HG02763 (cell line): ENCODE measurements around the gene SBF2.
"Not testable (repeated sequence)": the region's sequence is repeated elsewhere in the genome, so short reads cannot be mapped to it uniquely, and the experiment has no call there.

Experiments
- ATAC-seq: cut with Tn5 transposase; IDR thresholded peaks from one replicate; pipeline ENCODE4 v1.9.1; 2021; ENCODE audit warnings: mild to moderate bottlenecking, moderate library complexity; ENCODE audit not compliant: unreplicated experiment

The SBF2 gene

DNA sequence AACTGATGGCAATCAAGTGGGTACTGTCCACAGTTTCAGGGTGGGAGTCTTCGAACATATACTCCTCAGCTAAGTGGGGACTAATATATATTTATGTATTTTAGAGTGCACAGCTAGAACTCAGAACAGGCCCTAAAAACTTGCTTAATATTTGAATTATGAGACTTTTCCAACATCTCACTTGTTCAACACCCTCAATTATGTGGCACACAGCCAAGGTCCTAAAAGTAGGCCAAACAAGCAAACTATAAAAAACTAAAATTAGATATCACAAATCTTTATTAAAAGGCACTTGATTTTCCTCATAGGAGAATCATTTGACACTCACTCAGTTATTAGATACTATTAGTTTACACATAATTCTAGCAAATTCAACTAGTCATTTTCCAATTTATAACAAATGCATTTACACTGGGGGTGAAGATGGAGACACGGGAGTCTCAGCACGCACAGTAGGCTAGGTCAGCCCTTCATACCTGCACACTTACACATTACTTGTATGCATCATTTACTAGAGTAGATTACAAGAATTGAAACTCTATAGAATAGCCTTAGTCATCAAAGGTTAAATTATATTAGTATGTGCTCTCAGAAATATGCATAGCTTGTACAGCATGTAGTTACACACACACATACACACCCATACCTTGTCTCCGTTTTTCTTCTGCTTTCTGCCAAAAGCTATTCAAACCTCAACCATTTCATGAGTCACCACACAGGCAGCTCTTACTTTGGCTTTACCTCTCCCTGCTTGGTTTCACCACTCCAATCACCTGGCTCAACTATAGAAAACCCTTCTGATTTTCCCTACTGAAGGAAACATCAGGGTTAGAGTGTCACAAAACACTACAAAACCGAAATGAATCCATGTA is 171.5 kb downstream of the SBF2 start:
- ATAC-seq = no peak

DNA sequence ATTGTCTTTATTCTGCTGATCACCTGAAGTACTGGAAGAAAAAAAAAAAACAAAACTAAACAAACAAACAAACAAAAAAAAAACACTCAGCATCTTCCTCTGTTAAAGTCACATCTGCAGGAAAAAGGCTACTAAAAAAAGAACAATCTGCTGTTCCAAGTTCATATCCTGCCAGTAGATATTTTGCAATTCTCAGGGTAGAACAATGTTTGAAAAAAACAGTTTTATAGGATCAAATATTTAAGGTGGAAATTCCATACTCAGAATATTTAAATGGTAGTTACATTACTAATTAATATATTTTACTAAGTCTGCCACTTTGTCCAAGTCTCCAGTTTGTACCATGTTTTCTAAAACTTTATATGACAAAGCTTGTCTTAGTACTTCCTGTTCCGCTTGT is 175.2 kb downstream of the SBF2 start:
- no peak for ATAC-seq

DNA sequence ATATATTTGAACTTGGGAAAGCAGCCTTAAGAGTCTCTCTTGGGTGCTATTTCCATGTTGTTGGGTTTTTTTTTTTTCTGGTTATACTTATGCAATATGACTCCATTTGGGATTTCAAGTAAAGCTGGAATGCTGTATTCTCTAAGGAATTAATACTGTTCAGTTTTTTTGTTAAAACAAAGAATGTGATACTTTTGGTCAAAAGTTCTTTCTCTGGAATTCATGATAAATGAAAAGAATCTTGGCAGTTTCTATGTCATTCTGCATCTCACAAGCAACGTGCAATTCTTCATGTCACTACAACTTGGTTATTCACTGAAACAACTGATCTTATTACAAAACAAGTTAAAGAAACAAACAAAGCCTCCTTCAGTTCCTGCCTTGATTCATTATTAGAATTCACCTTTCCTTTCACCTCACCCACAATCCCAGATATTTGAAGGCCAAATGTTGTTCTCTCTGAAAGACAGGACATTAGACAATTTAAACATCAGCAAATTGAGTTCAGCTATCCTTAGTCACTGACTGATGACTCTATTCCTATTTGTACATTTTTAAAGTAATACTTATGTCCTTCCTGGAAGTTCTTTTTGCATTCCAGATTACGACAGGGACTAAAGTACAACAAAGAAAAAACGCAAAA is 176.2 kb downstream of the SBF2 start:
- no peak for ATAC-seq

DNA sequence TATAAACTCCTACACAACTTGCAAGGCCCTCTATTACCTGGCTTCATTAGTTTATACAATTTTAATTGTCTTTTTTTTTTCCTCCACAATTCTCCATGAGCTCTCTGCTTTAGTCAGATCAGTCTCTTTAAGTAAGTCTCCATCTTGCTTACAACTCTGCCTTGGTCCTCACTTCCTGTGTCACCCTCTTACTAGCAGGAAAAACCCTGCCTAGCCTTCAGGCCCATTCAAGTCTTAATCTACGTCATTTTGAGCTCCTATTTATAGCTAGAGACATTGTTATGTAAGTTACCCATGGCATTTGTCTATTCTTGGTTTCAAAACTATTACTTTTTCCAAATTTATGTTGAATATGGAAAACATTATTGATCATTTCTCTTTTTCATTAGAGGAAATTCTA is 177.4 kb downstream of the SBF2 start:
- no peak for ATAC-seq

DNA sequence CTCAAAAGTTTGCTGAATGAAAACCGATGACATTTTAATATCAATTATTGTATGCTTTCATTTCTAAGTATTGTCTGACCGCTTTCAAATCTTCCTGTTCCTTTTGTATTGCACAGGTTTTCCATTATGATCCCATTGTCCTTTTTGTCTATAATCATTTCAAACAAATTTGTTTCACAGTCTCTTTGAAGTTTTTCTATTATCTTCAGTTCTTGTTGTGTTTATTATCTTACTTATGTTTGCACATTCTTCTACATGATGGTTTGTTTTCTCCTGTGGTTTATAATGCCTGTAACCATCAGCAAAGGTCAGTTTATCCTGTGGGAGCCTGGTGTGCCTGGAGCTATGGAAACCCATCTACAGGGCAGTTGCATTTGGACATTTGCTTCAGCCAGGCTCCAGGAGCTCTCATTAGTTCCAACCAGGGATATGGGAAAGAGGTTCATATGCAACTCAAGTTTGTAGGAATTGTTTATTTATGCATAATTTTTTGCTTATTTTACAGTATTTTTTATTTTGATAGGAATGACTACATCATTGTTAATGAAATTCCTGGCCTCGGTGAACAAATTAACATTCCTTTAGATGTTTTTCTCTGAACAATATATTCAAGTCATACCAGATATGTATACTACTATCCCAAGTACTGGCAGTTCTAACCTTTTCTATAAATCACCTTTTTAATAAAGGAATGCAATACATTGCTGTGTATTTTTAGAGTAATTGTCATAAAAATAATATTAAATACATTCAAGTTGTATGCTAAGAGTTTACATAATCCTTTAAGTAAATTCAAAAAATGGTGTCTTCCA is 179.2 kb downstream of the SBF2 start:
- ATAC-seq = no peak

DNA sequence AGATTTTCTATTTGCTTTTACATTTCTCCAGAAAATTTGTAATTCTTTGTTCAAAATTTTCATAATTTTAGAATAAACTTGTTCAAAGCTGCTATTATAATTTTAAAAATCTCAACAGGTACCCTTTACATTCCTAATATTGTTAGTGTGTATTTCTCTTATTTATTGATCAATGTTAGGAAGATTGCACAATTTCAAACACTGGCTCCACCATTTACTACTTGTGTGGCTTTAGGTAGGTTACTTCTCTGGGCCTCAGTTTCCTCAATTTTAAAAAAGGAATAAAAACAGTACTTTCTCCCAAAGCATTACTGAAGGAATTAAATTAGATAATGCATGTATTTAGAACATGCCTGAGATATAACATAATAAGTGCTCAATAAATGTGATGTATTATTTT is 180.2 kb downstream of the SBF2 start:
- ATAC-seq = no peak

DNA sequence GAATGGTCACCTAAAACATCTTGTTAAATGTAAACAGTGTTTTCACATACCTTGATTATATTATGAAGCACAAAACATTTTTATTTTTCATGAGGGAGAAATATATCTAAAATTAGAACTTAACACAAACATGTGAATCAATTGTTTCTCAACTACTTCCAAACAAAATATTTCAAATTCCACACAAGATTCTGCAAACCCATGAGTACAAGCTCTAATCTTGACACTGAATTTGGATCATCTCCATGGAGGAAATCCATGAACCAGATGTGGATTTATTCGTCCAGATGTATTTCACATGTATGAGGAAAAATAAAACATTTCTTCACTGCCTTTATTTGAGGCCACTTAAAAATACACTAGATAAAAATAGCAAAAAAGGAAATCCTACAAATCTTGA is 184.2 kb downstream of the SBF2 start:
- no peak for ATAC-seq

DNA sequence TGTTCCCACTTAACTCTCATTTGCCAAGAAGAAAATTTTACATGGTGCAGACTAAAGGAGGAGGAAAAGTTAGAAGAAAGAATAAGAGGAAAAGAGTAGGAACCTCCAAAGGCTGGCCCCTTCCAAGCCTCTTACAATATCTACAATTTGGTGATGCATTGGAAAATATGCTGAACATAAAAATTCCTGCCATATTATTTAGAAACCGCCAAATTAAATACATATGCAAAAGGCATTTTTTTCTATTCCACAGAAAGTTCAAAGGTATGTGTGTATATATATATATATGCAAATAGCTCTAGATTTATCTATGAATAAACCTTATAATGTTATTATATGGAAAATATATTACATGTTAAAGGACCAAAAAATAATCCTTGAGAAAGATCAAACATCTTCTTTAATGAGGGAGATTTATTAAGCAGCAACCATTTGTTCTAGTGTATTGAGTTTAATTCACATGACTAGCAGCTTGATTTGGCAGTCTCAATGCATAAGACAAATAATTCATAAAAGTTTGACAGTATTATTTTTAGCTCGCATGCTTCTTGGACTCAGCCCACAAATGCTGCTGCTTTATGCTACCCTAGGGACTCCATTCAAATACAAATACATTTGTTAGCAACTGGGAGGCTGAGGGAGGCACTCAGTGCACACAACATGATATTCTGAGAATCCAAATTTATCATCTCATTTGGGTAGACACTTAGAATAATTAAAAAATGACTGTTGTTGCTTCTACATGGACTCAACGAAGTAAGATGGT is 184.9 kb downstream of the SBF2 start:
- ATAC-seq = no peak

DNA sequence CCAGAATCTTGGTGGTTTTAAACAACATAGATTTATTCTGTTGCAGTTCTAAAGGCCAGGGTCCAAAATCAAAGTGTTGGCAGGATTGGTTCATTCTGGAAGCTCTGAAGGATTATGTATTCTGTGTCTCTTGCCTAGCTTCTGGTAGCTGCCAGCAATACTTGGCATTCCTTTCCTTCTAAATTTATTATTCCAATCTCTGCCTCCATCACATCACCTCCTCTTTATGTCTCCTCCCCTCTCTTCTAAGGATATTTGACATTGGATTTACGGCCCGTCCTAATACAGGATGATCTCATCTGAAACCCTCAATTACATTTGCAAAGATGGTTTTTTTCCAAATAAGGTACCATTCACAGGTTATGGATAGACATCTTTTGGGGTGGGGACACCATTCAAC is 186.5 kb downstream of the SBF2 start:
- no peak for ATAC-seq

DNA sequence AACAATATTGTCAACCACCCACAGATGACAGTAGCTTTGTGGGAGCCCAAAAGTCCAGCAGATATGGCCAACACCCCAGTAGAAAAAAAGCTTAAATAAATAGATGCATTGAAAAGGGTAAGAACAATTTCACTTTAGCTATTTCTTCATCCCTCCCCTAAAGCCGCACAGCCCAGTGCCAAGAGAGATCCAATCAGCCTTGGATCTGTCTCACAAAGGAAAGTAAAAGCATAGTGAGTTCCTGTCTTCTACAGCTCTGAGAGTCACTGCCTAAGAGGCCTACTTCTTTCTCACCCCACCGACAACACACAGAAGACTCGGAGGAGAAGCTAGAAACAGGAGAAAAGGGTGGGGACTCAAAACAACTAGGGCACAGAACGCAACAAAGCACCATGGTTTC is 196.4 kb downstream of the SBF2 start:
- ATAC-seq = no peak

DNA sequence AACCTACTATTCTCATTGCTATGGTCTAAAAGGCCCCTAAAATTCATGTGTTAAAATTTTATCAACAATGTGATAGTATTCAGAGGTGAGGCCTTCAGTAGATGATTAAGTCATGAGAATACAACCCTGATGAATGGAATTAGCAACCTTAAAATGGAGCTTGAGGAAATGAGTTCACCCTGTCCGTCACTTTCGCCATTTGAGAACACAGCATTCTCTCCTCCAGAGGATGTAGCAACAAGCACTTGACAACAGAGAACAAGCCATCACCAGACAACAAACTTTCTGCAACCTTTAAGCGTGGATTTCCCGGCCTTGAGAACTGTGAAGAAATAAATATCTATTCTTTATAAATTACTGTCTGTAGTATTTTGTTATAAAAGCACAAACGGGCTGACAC is 197.0 kb downstream of the SBF2 start:
- no peak for ATAC-seq

DNA sequence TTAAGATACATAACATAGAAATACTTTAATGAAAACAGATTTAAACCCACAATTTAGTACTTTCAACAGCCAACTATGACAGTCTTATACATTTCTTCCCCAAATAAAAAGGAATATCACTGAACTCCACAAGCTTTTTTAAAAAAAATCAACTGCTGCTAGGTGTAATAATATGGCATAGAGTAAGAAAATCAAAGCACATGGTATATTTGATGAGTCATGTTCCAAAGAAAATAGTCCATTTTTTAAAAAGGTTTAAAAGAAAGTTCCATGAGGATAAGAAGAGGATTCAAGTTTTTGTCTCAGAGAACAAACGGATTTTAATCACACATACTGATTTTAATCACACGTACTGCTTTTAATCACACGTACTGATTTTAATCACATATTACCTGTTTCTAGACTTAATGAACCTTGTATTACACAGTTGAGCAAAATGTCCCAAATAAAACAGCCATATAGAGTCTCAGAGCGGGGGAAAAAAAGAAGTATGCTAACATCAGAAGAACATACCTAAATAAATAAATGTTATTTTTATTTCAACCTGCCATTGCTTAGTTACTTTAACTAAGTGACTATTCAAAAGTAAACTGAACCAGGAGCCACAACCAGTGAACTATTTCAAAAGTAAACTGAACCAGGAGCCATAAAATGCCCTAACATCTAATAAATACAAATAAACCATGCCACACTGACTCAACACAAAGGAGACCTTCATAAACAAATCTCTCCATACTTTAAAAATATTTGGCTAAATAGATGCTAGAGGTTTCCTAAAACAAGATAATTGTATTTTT is 198.4 kb downstream of the SBF2 start:
- ATAC-seq = no peak

DNA sequence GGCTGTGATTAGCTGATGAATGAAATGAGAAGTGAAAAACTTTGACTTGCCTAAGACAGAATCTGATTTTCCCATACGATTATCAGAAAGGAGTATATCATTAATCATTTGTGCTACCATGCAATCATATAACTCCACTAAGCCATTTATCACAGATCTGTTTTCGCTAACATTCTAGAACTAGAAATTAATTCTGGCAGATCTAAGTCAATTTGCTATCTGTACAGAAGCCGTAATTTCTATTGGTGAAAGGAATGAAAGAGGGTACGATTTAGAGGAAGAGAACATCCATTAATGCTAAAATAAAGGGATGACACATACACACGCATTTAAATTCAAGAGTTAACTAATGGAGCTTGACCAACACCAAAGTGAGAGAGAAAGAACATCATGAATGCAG is 201.6 kb downstream of the SBF2 start:
- ATAC-seq = no peak

DNA sequence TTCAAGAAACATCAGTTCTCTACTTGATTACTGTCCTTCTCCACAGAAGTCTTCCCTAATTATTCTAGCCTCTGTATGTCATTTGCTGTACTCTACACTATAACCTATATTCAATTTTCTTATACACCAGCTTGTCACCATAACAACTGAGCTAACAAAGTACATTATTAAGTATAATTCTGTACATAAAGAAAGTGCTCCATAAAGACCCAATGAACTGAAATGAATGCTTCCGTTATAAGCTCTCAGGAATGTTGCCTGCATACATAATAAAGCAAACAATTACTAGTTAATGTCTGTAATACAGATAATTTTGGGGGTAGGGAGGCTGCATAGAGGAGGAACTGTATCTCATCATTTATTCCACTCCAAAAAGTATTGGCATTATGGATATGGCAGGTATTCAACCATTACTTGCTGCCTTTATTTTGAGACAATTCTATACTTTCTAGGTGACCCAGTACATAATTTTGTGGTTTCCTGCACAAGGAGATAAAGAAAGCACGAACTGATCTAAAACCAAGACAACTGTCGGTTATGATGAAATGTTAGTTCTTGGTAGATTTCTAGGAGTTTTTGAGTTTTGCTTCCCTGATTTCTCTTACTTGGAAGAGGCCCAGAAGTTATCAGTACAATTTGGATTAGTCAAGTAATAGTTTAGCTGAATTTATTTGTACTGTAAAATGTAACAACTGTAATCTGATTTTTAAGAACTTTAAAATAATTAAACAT is 202.5 kb downstream of the SBF2 start:
- ATAC-seq = no peak

DNA sequence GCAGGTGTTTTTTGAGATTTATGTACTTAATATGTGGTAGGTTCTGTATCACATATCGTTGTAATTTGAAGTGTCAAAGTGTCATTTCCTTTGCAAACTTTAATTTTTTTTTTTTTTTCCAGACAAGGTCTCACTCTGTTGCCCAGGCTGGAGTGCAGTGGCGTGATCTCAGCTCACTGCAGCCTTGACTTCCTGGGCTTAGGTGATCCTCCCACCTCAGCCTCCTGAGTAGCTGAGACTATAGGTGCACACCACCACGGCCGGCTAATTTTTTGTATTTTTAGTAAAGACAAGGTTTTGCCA is 206.1 kb downstream of the SBF2 start:
- not testable (repeated sequence) for ATAC-seq

DNA sequence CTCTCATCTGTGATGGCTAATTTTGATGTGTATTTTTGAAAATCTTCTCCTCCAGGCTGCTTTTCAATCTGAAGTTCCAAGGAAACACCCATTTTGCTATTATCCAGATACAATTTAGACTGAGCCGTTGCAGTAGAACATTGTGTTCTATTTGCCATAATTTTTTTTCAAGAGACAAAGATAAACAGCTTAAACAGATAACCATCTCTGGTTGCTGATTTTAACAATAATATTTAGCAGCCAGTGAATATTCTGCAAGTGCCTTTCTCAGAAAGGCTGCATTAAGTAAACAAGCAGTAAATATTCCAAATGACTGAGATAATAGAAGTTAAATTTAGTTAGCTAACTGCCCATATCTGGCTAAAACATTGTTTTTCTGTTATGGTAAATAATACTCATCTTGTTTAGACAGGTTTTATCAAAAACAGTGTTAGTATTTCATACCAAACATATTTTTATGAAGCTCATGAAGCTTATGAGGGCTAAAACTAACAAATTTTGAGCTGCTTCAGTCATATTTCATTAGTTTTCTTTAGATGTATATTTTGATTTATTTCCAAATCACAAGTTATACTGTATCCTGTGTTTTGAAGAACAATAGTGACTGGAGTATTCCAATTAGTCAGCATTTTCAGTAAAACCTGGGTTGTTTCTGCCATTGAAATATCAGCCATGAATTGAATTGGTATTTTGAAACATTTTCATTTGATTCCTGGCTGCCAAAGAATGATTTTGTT is 206.7 kb downstream of the SBF2 start:
- ATAC-seq = no peak

DNA sequence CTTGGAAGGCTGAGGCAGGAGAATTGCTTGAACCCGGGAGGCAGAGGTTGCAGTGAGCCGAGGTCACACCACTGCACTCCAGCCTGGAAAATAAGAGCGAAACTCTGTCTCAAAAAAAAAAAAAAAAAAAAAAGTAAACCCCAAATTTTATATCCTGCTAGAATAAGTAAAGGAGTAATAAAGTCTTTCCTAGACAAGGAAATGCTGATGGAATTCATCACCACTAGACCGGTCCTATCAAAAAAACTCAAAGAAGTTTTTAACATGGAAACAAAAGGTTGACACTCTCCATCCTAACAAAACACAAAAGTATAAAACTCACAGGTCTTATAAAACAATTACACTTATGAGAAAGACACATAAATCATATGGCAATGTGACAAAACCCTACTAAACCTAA is 213.9 kb downstream of the SBF2 start:
- no peak for ATAC-seq

DNA sequence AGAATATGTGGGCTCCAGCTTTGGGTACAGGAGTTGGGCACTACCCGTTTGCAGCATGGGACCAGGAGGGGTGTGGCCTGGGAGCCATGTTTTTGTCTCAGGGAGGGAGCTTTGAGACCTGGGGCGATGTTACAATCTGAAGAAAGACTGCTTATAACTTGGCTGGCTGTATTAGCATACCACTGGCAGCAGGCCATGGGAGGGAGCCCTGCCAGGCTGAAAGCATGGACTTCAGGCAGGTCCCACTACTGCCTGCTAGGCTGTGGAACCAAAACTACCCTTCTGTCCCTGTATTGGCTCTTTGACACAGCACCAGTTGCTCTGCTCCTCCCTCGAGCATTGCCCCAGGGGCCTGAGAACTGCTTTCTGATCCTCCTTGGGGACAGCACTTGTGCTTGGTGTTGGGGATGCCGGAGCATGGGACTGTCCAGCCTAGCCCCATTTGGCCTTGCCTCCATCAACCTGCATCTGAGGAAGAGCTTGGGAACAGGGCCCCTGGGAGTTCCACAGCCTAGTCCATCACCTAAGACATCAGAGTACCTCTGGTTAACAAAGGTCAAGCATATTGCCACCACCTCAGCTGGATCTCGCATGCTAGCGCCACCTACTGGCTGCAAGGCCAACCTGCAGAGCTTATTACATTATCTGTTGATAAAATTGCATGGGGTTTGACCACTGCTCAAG is 217.4 kb downstream of the SBF2 start:
- ATAC-seq = no peak
